HepG2 (cell line): ENCODE data around the gene BATF3. TPM values are rescaled to one million over a fixed set of nuclear protein-coding genes. Genes with fewer than 3 reads are reported as not detected.

Experiments used
- ARID2 ChIP-seq: sonication (generic); formaldehyde crosslinking; IDR thresholded peaks from 2 replicates; pipeline ENCODE4 v1.8.1; 2022; ENCODE audit warnings: mild to moderate bottlenecking, missing genetic modification reagents, borderline replicate concordance
- ATM ChIP-seq: fragments of 450-650 bp; IDR thresholded peaks from 2 replicates; pipeline ENCODE4 v1.7.1; 2017; ENCODE audit warnings: mild to moderate bottlenecking, borderline replicate concordance
- CBX2 ChIP-seq, 2 experiments: fragments of 200-600 bp in 1 of 2; sonication (generic); formaldehyde crosslinking in 1 of 2; IDR thresholded peaks; 2 replicates each; pipeline versions ENCODE4 v1.7.0 to v1.8.1; 2018 to 2022; ENCODE audit warnings: low read depth in 2 of 2, low read length in 1 of 2, mild to moderate bottlenecking in 1 of 2, missing genetic modification reagents in 1 of 2
- CBX5 ChIP-seq: sonication (generic); formaldehyde crosslinking; IDR thresholded peaks from 2 replicates; pipeline ENCODE4 v1.4.0; 2020; ENCODE audit warnings: missing genetic modification reagents, borderline replicate concordance
- FOSL2 ChIP-seq: sonication (generic); formaldehyde crosslinking; IDR thresholded peaks from 2 replicates; pipeline ENCODE4 v1.4.0; 2020; ENCODE audit warnings: missing genetic modification reagents
- KDM2A ChIP-seq: sonication (generic); formaldehyde crosslinking; IDR thresholded peaks from 2 replicates; pipeline ENCODE4 v1.4.0; 2020; ENCODE audit warnings: low read depth, missing genetic modification reagents, borderline replicate concordance
- KLF6 ChIP-seq: IDR thresholded peaks from 2 replicates; pipeline ENCODE4 v1.8.0; 2016; ENCODE audit warnings: missing biosample characterization, missing genetic modification reagents
- MAFK ChIP-seq, 2 experiments: IDR thresholded peaks in 1 of 2; conservative IDR thresholded peaks in 1 of 2; 2 replicates each; pipeline ENCODE4 v1.6.1; 2011; ENCODE audit warnings: improper control_type of control experiment in 2 of 2, low read length in 2 of 2
- NCOR1 ChIP-seq: fragments of 200-600 bp; sonication (generic); IDR thresholded peaks from 2 replicates; pipeline ENCODE4 v1.7.0; 2017; ENCODE audit warnings: antibody characterized with exemption, low read length, borderline replicate concordance
- RARG ChIP-seq: sonication (generic); formaldehyde crosslinking; IDR thresholded peaks from 2 replicates; pipeline ENCODE4 v1.4.0; 2020; ENCODE audit warnings: low read depth, mild to moderate bottlenecking, missing genetic modification reagents
- RBM39 ChIP-seq: fragments of 200-400 bp; formaldehyde crosslinking; IDR thresholded peaks from one replicate; pipeline ENCODE4 v1.6.1; 2018; ENCODE audit warnings: antibody characterized with exemption, mild to moderate bottlenecking, low read depth, low read length; ENCODE audit not compliant: poor library complexity, severe bottlenecking
- RFX1 ChIP-seq: fragments of 450-650 bp; IDR thresholded peaks from 2 replicates; pipeline ENCODE4 v1.6.1; 2017
- ZBTB3 ChIP-seq: sonication (generic); formaldehyde crosslinking; IDR thresholded peaks from 2 replicates; pipeline ENCODE4 v1.4.0; 2020; ENCODE audit warnings: low read depth, mild to moderate bottlenecking, moderate library complexity, missing genetic modification reagents, borderline replicate concordance
- ZBTB42 ChIP-seq: sonication (generic); formaldehyde crosslinking; IDR thresholded peaks from 2 replicates; pipeline ENCODE4 v1.5.0; 2020; ENCODE audit warnings: mild to moderate bottlenecking, missing genetic modification reagents
- ZNF224 ChIP-seq: sonication (generic); formaldehyde crosslinking; IDR thresholded peaks from 2 replicates; pipeline ENCODE4 v1.5.0; 2020; ENCODE audit warnings: mild to moderate bottlenecking, missing genetic modification reagents
- ZNF260 ChIP-seq: sonication (generic); formaldehyde crosslinking; IDR thresholded peaks from 2 replicates; pipeline ENCODE4 v1.4.0; 2020; ENCODE audit warnings: missing genetic modification reagents, low read depth, mild to moderate bottlenecking, borderline replicate concordance
- ZNF317 ChIP-seq: sonication (generic); formaldehyde crosslinking; IDR thresholded peaks from 2 replicates; pipeline ENCODE4 v1.5.0; 2020; ENCODE audit warnings: mild to moderate bottlenecking, missing genetic modification reagents
- ZNF33A ChIP-seq: sonication (generic); formaldehyde crosslinking; IDR thresholded peaks from 2 replicates; pipeline ENCODE4 v1.5.1; 2020; ENCODE audit warnings: missing genetic modification reagents, mild to moderate bottlenecking, moderate library complexity, borderline replicate concordance
- ZNF451 ChIP-seq: sonication (generic); formaldehyde crosslinking; IDR thresholded peaks from 2 replicates; pipeline ENCODE4 v1.5.0; 2020; ENCODE audit warnings: mild to moderate bottlenecking, missing genetic modification reagents
- ZNF546 ChIP-seq: sonication (generic); formaldehyde crosslinking; conservative IDR thresholded peaks from 2 replicates; pipeline ENCODE4 v1.8.1; 2023; ENCODE audit warnings: mild to moderate bottlenecking, missing genetic modification reagents
- ZNF550 ChIP-seq: sonication (generic); formaldehyde crosslinking; IDR thresholded peaks from 2 replicates; pipeline ENCODE4 v1.4.0; 2020; ENCODE audit warnings: mild to moderate bottlenecking, missing genetic modification reagents, borderline replicate concordance
- ZNF644 ChIP-seq: IDR thresholded peaks from 2 replicates; pipeline ENCODE4 v1.6.1; 2016; ENCODE audit warnings: low read depth
- ZNF674 ChIP-seq: sonication (generic); formaldehyde crosslinking; IDR thresholded peaks from 2 replicates; pipeline ENCODE4 v1.5.0; 2020; ENCODE audit warnings: low read depth, mild to moderate bottlenecking, missing genetic modification reagents
- ZNF747 ChIP-seq: sonication (generic); formaldehyde crosslinking; IDR thresholded peaks from 2 replicates; pipeline ENCODE4 v1.8.1; 2023; ENCODE audit warnings: missing genetic modification reagents, mild to moderate bottlenecking, borderline replicate concordance
- ZNF879 ChIP-seq: sonication (generic); formaldehyde crosslinking; IDR thresholded peaks from 2 replicates; pipeline ENCODE4 v1.8.1; 2023; ENCODE audit warnings: missing genetic modification reagents
- ZSCAN9 ChIP-seq: IDR thresholded peaks from 2 replicates; pipeline ENCODE4 v1.6.1; 2016; ENCODE audit warnings: borderline replicate concordance
- polyA plus RNA-seq, 8 experiments: library from polyadenylated mRNA; depleted of rRNA in 3 of 8; stranded (reverse) in 7 of 8; unstranded in 1 of 8; fragments of >200 nt; fragmentation: Illumina TruSeq in 4 of 8; extraction: Trizol in 4 of 8; gene quantifications; 2 replicates each; pipeline versions ENCODE4 v1.2.1 to v1.2.3, GENCODE V29; 2011 to 2016; ENCODE audit warnings: low read depth in 4 of 8, missing spikeins in 1 of 8, mixed read lengths in 1 of 8; ENCODE audit not compliant: insufficient read depth in 1 of 8
- total RNA-seq, 5 experiments: library from RNA; depleted of rRNA; stranded (reverse); fragments of >200 nt; fragmentation: Illumina TruSeq; extraction: Trizol; gene quantifications; 2 replicates each; pipeline ENCODE4 v1.2.3, GENCODE V29; 2016; ENCODE audit warnings: low read depth in 1 of 5
- TF ChIP-seq, protein P1 (sequence below): sonication (generic); formaldehyde crosslinking; IDR thresholded peaks from 2 replicates; pipeline ENCODE4 v1.4.0; 2020; ENCODE audit warnings: missing genetic modification reagents, borderline replicate concordance
- TF ChIP-seq, protein P2 (sequence below): IDR thresholded peaks from 2 replicates; pipeline ENCODE4 v1.6.1; 2016
- TF ChIP-seq, protein P3 (sequence below): IDR thresholded peaks from 2 replicates; pipeline ENCODE4 v1.6.1; 2012; ENCODE audit warnings: inconsistent platforms

The BATF3 gene
- total and polyA plus RNA-seq, 2 of the 13 experiments (the other 11 are each of a cell fraction or from before 2014, with no cell fraction given) = 0.13 TPM; not detected in 1

DNA sequence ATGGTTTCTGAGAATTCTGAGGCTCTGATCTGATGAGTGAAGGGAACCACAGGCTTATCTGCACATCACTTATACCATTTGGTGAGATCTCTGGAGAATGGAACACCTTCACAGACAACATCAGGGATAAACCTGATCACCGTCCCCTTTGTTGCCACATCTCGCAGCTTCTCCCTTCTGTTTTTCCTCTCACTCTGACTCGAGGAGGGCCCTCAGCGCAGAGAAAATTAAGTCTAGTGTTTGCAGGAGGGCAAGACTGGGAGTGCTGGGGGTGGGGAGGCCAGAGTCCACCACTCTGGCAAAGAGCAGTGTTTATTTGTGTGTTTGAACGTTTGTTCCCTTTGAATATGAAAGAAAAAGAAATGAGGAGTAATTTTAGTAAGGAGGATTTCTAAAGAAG lies 29.0 kb upstream of the BATF3 start (continued):
- no peak for TF ChIP-seq ZNF317 (CRISPR knock-in tag)
- no peak for TF ChIP-seq ZNF674
- TF ChIP-seq, protein P1, sequence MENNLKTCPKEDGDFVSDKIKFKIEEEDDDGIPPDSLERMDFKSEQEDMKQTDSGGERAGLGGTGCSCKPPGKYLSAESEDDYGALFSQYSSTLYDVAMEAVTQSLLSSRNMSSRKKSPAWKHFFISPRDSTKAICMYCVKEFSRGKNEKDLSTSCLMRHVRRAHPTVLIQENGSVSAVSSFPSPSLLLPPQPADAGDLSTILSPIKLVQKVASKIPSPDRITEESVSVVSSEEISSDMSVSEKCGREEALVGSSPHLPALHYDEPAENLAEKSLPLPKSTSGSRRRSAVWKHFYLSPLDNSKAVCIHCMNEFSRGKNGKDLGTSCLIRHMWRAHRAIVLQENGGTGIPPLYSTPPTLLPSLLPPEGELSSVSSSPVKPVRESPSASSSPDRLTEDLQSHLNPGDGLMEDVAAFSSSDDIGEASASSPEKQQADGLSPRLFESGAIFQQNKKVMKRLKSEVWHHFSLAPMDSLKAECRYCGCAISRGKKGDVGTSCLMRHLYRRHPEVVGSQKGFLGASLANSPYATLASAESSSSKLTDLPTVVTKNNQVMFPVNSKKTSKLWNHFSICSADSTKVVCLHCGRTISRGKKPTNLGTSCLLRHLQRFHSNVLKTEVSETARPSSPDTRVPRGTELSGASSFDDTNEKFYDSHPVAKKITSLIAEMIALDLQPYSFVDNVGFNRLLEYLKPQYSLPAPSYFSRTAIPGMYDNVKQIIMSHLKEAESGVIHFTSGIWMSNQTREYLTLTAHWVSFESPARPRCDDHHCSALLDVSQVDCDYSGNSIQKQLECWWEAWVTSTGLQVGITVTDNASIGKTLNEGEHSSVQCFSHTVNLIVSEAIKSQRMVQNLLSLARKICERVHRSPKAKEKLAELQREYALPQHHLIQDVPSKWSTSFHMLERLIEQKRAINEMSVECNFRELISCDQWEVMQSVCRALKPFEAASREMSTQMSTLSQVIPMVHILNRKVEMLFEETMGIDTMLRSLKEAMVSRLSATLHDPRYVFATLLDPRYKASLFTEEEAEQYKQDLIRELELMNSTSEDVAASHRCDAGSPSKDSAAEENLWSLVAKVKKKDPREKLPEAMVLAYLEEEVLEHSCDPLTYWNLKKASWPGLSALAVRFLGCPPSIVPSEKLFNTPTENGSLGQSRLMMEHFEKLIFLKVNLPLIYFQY = no peak
- TF ChIP-seq, protein P2, sequence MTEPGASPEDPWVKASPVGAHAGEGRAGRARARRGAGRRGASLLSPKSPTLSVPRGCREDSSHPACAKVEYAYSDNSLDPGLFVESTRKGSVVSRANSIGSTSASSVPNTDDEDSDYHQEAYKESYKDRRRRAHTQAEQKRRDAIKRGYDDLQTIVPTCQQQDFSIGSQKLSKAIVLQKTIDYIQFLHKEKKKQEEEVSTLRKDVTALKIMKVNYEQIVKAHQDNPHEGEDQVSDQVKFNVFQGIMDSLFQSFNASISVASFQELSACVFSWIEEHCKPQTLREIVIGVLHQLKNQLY = no peak
- no peak for TF ChIP-seq ZNF224
- peak; percentile 59 for TF ChIP-seq FOSL2
- no peak for TF ChIP-seq ZBTB3 (CRISPR knock-in tag)
- TF ChIP-seq KLF6 (CRISPR knock-in tag) = no peak
- TF ChIP-seq ZNF550 (CRISPR knock-in tag) = no peak
- TF ChIP-seq ZNF33A = no peak
- no peak for TF ChIP-seq CBX2 (IDR thresholded peaks at IDR 0.05; ENCODE audit: low read depth, low read length)
- no peak for TF ChIP-seq CBX2 (CRISPR knock-in tag; IDR thresholded peaks at IDR 0.05; ENCODE audit: low read depth)
- TF ChIP-seq ATM = no peak
- TF ChIP-seq ZSCAN9 (CRISPR knock-in tag) = no peak
- no peak for TF ChIP-seq ZBTB42
- TF ChIP-seq, protein P3, sequence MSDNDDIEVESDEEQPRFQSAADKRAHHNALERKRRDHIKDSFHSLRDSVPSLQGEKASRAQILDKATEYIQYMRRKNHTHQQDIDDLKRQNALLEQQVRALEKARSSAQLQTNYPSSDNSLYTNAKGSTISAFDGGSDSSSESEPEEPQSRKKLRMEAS = no peak
- TF ChIP-seq ZNF451 (CRISPR knock-in tag) = no peak
- no peak for TF ChIP-seq ZNF546
- no peak for TF ChIP-seq RARG
- TF ChIP-seq ZNF879 (CRISPR knock-in tag) = no peak
- TF ChIP-seq NCOR1 = peak; percentile 45; the same call in 1 of the 2 replicates
- peak; percentile 49; the same call in 1 of the 2 replicates for TF ChIP-seq KDM2A (CRISPR knock-in tag)
- no peak for TF ChIP-seq ZNF747 (CRISPR knock-in tag)
- no peak for TF ChIP-seq ARID2
- peak; percentile 51; the same call in 1 of the 2 replicates for TF ChIP-seq CBX5 (CRISPR knock-in tag)
- TF ChIP-seq RBM39 = no peak
- no peak for TF ChIP-seq RFX1
- TF ChIP-seq ZNF260 (CRISPR knock-in tag) = no peak
- peak; percentile 62; the same call in 1 of the 2 replicates for TF ChIP-seq ZNF644
- TF ChIP-seq MAFK (conservative IDR thresholded peaks at IDR 0.05 in 1 of 2, IDR thresholded peaks at IDR 0.05 in 1 of 2; ENCODE audit: low read length in 2 of 2) = no peak
